ENCODE results near the gene BPIFB6. TPM values are rescaled to one million over a fixed set of nuclear protein-coding genes. Genes with fewer than 3 reads are reported as not detected.

Gene BPIFB6
- total RNA-seq, 1 experiment from 2014 or later: not detected

- H3F3A ChIP-seq (ENCODE audit: insufficient read depth, low read depth): no peaks in the 10 kb centered on the region
- no peaks in the 10 kb centered on the region for H3K79me2 ChIP-seq (ENCODE audit: low read depth)
- TF ChIP-seq EZH2 (IDR thresholded peaks at IDR 0.05; ENCODE audit: low read depth) (no peak), CTCF (conservative IDR thresholded peaks at IDR 0.05) (no peak)
- no peak overlapping the region for H3K4me2 ChIP-seq
- BruUV-seq (replicated peaks): no TSS peak
- H3K9me2 ChIP-seq (ENCODE audit: insufficient read depth): no peaks in the 10 kb centered on the region
- no peak overlapping the region for H2AFZ ChIP-seq
- no peaks in the 10 kb centered on the region for H3K9me3 ChIP-seq (ENCODE audit: insufficient read depth, low read depth)
- ChIA-PET CTCF (no interaction called here), POLR2A (ENCODE audit: unreplicated experiment) (no interaction called here)
- intact Hi-C loops (cut with micrococcal nuclease; ENCODE audit: unreplicated experiment): no loop called here
- no peaks in the 10 kb centered on the region for H4K20me1 ChIP-seq (ENCODE audit: insufficient read depth)
- no peak for DNase-seq
- peaks cover 72% of the 10 kb centered on the region for H3K27me3 ChIP-seq (ENCODE audit: insufficient read depth, low read depth)
- no peaks in the 10 kb centered on the region for H3K36me3 ChIP-seq (ENCODE audit: low read depth)
- H3K4me1 ChIP-seq (replicated peaks; ENCODE audit: insufficient read depth): no peaks in the 10 kb centered on the region
- H3K27ac ChIP-seq: no peak overlapping the region
- no peak overlapping the region for H3K4me3 ChIP-seq
Measured at GRCh38 chr20:33019465-33020277, 11.8 kb upstream of the BPIFB6 start.

- Histone ChIP-seq H3K27me3 (ENCODE audit: insufficient read depth, low read depth) (peaks cover 63% of the 10 kb centered on the region), H3K79me2 (ENCODE audit: low read depth) (no peaks in the 10 kb centered on the region), H3K27ac (no peak overlapping the region), H4K20me1 (ENCODE audit: insufficient read depth) (no peaks in the 10 kb centered on the region), H3K4me2 (no peak overlapping the region), H2AFZ (no peak overlapping the region), H3K36me3 (ENCODE audit: low read depth) (no peaks in the 10 kb centered on the region), H3F3A (ENCODE audit: insufficient read depth, low read depth) (no peaks in the 10 kb centered on the region), H3K4me3 (no peak overlapping the region), H3K4me1 (replicated peaks; ENCODE audit: insufficient read depth) (no peaks in the 10 kb centered on the region), H3K9me2 (ENCODE audit: insufficient read depth) (no peaks in the 10 kb centered on the region), H3K9me3 (ENCODE audit: insufficient read depth, low read depth) (no peaks in the 10 kb centered on the region)
- BruUV-seq (replicated peaks): no TSS peak
- ChIA-PET CTCF (no interaction called here), POLR2A (ENCODE audit: unreplicated experiment) (no interaction called here)
- DNase-seq: no peak
- intact Hi-C loops (cut with micrococcal nuclease; ENCODE audit: unreplicated experiment): no loop called here
- TF ChIP-seq CTCF (conservative IDR thresholded peaks at IDR 0.05): no peak
- TF ChIP-seq EZH2 (IDR thresholded peaks at IDR 0.05; ENCODE audit: low read depth): no peak
Measured at GRCh38 chr20:33020278-33021161, 10.9 kb upstream of the BPIFB6 start.

GRCh38 chr20:33021879-33022278, 9.6 kb upstream of the BPIFB6 start:
- Histone ChIP-seq H3K4me3 (no peak overlapping the region), H3K4me2 (no peak overlapping the region), H3K4me1 (replicated peaks; ENCODE audit: insufficient read depth) (no peaks in the 10 kb centered on the region), H3K27me3 (ENCODE audit: insufficient read depth, low read depth) (peaks cover 56% of the 10 kb centered on the region), H4K20me1 (ENCODE audit: insufficient read depth) (no peaks in the 10 kb centered on the region), H3F3A (ENCODE audit: insufficient read depth, low read depth) (no peaks in the 10 kb centered on the region), H3K27ac (no peak overlapping the region), H3K79me2 (ENCODE audit: low read depth) (no peaks in the 10 kb centered on the region), H3K9me3 (ENCODE audit: insufficient read depth, low read depth) (no peaks in the 10 kb centered on the region), H3K9me2 (ENCODE audit: insufficient read depth) (no peaks in the 10 kb centered on the region), H2AFZ (no peak overlapping the region), H3K36me3 (ENCODE audit: low read depth) (no peaks in the 10 kb centered on the region)
- no peak for TF ChIP-seq EZH2 (IDR thresholded peaks at IDR 0.05; ENCODE audit: low read depth)
- TF ChIP-seq CTCF (conservative IDR thresholded peaks at IDR 0.05): no peak
- ChIA-PET POLR2A (ENCODE audit: unreplicated experiment) (no interaction called here), CTCF (no interaction called here)
- no peak for DNase-seq
- intact Hi-C loops (cut with micrococcal nuclease; ENCODE audit: unreplicated experiment): no loop called here
- BruUV-seq (replicated peaks): no TSS peak
